ENCODE results near the gene EXOC3L1.

Gene EXOC3L1

DNA sequence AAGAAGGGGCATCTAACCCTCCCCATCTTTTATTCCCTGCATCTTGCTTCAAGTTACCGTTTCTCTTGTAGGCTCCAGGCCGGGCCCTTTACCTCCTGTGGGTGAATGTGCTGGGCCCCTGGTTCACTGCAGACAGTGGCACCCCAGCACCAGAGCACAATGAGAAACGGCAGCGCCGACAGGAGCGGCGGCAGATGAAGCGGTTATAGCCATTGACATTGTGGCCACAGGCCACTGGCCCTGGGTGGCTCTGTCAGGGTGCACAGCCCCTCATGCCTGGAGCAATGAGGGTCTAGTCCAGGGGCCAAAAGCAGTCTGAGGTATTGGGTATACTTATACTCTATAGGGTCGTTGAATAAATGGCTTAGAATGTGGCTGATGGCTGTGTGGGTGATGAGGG, 39.0 kb upstream of the EXOC3L1 start:
- DNase-seq, result no peak
- TF ChIP-seq GATA1 (IDR thresholded peaks at IDR 0.05; ENCODE audit: low read depth, low read length), result no peak
- TF ChIP-seq POLR2A (IDR thresholded peaks at IDR 0.05; ENCODE audit: low read length), result no peak

DNA sequence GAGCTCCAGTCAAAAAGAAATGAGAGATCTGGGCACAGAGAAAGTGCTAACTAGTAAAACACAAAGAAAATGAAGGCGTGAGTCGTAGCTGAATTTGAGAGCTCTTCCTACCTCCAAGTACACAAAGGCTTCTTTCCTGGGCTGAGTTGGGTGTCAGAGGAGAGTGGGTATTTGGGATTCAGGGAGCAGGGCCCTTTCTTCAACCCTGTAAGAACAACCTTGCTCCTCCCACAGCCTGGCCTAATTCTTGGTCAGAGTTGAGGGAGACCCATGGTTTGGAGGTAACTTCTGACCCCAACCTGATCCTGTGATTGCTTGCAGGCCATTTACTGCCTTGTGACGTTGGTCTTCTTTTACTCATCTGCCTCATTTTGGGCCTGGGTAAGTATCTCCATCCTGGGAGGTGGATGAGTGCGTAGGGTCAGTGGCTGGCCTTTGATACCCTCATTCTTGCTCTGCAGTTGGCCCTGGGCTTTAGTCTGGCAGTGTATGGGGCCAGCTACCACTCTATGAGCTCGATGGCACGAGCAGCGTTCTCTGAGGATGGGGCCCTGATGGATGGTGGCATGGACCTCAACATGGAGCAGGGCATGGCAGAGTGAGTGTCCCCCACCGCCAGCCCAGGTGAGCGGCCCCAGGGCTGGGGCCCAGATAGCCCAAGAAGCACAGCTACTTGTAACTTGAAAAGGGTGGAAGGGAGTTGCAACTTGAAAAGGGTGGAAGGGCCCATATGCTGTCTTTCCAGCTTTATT, 38.3 kb upstream of the EXOC3L1 start:
- TF ChIP-seq GATA1 (IDR thresholded peaks at IDR 0.05; ENCODE audit: low read depth, low read length) (no peak), POLR2A (IDR thresholded peaks at IDR 0.05; ENCODE audit: low read length) (no peak)
- DNase-seq, result no peak

DNA sequence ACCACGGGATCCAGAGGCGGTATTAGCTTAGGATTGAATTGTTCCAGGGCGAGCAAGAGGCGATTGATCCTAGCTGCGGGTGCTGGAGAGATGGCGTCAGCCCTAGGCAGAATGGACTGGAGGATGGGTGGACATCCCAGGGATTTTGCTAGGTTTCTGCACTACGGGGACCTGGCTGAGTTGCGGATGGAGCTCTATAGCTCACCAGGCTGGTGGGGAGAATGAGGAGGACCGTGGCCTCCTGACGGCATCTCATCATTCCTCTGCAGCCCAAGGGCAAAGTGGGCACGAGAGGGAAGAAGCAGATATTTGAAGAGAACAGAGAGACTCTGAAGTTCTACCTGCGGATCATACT, 37.6 kb upstream of the EXOC3L1 start:
- no peak for DNase-seq
- TF ChIP-seq POLR2A (IDR thresholded peaks at IDR 0.05; ENCODE audit: low read length) (no peak), GATA1 (IDR thresholded peaks at IDR 0.05; ENCODE audit: low read depth, low read length) (no peak)

DNA sequence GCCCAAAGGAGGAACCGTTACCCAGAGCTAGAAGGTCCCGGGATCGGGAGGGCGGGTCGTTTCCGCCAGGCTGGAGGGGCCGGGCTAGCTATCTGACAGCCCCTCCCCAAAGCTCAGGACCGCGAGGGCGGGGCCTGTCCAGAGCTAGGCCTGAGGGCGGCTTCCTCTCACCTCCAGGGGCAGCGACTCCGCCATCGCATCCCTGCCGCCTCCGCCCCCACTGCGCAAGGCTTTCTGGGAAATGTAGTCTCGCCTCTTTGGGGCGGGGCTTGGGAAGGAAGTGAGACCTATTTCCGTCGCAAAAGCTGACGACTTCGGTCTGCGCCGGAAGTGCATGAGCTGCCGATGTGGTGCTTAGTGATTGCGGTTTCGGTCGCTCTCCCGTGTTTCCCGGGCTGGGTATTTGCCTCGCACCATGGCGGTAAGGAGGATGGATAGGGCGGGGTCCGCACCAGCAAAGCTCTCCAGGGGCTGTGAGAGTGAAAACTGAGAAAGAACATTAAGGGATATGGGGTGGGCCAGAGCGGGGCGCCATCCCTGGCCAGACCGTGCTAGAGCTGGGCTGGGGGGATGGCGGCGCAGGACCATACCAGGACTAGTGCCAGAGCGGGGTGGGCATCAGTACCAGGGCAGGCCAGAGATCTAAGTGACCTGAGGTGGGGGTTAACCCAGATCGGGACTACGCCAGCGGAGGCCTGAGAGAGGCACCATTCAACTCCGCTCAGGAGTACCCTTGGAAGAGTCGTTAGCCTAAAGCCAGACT, 37.0 kb upstream of the EXOC3L1 start, which contains the start of gene TMEM208:
TMEM208 (plus strand) TSS at position 327 of the 763 bp plus-strand sequence; CDS start at position 416, 89 bp downstream.
- DNase-seq, result peak; percentile 99
- TF ChIP-seq POLR2A (IDR thresholded peaks at IDR 0.05; ENCODE audit: low read length) (peak; percentile 89), GATA1 (IDR thresholded peaks at IDR 0.05; ENCODE audit: low read depth, low read length) (no peak)

DNA sequence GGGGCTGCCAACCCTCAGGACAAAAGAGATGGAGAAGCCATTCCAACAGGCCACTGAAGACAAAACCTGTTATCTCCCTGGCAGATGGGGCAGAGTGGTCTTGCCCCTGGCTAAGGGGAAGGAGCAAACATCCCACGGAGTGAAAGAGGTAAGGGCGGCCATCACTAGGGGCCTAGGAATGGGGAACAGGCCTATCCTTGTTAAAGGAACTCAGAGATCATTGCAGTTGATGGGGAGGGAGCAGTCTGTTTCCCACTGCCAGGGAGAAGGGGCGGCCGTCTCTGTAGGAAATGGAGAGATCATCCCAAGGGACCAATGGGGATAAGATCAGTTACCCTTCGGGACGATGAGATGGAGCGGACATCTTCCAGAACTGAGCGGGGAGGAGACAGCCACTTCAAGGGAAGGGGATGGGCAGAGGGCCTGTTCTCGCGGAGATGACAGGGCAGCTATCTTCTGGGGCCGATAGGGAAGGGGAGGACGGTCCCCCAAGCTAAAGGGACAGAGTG, 36.4 kb upstream of the EXOC3L1 start:
- TF ChIP-seq GATA1 (IDR thresholded peaks at IDR 0.05; ENCODE audit: low read depth, low read length) (no peak), POLR2A (IDR thresholded peaks at IDR 0.05; ENCODE audit: low read length) (no peak)
- DNase-seq, result no peak

DNA sequence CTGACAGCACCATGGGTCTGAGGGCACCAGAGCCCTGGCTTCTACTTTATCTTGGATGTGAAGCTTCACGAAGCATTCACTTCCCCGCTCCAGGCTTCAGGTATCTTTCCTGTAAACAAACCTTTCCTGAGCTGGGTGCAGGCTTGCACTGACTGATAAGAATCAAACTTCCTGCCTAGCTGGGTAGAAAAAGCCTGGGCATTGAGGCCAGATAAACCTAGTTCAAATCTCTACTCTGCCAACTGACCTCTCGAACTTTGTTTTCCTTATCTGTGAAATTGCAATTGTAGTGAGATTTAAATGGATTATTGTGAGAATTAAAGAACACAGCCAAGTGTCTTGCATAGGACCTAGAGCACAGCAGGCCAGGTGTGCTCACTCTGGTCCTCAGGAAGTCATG, 34.1 kb upstream of the EXOC3L1 start:
- TF ChIP-seq GATA1 (IDR thresholded peaks at IDR 0.05; ENCODE audit: low read depth, low read length) (no peak), POLR2A (IDR thresholded peaks at IDR 0.05; ENCODE audit: low read length) (no peak)

DNA sequence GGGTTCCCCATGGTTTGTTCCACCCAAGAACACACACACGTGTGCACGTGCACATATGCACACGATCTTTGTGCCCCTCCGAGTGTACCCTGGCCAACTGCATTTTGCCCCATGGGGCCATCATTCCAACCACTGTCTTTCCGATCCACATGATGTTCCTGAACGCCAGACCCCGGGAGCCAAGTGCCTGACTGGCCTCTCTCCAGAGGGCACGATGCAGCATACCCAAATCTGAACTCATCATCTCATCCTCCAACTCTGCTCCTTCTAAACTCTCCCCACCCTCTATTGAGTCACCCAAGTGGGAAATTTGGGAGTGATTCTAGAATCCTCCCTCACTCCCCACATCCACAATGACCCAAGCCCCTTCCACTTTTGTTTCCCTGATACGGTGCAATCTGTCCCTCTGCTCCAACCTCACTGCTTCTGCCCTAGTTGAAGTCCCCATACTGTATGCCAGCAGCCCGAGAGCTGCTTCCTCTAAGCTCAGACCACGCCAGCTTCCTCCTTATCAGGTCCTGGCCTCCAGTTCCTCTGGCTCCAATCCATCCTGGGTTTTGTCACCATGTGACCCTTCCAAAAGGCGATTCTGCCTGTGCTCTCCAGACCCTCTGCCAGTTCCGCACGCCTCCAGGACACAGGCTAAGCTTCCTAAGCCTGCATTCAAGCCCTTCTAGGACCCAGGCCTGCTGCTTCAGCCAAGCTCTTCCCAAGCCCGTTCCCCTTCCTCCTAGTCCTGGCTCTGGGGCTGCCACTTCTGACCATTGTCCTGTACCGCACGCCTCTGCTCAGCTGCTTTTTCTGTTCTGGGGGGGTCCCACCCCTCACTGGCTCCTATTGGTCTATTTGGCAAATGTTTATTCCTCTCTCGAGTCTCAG, 26.9 kb upstream of the EXOC3L1 start:
- TF ChIP-seq POLR2A (IDR thresholded peaks at IDR 0.05; ENCODE audit: low read length) (no peak), GATA1 (IDR thresholded peaks at IDR 0.05; ENCODE audit: low read depth, low read length) (no peak)
- peak; percentile 77 to 81 for DNase-seq

More for the DNA sequence above, 34.1 kb upstream of the EXOC3L1 start:
- no peak for DNase-seq

DNA sequence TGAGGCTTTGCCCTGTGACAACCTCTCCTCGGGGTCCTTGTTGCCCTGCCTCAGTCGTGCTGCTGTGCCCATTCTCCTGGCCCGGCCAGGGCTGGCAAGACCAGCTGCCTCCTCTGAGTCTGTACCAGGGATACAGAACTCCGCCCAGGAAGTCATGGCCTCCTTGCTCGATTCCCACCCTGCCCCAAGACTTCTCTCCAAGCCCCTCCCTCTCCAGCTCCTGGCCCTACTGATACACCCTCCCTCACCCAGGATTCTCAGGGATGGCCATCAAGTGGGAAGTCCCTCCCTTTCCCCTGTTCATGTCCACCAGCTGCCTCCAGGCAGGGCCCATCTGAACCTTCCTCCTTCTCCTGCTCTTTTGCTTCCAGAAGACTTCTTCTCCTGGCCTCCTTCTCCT, 25.8 kb upstream of the EXOC3L1 start:
- no peak for DNase-seq
- TF ChIP-seq GATA1 (IDR thresholded peaks at IDR 0.05; ENCODE audit: low read depth, low read length), result no peak
- no peak for TF ChIP-seq POLR2A (IDR thresholded peaks at IDR 0.05; ENCODE audit: low read length)

DNA sequence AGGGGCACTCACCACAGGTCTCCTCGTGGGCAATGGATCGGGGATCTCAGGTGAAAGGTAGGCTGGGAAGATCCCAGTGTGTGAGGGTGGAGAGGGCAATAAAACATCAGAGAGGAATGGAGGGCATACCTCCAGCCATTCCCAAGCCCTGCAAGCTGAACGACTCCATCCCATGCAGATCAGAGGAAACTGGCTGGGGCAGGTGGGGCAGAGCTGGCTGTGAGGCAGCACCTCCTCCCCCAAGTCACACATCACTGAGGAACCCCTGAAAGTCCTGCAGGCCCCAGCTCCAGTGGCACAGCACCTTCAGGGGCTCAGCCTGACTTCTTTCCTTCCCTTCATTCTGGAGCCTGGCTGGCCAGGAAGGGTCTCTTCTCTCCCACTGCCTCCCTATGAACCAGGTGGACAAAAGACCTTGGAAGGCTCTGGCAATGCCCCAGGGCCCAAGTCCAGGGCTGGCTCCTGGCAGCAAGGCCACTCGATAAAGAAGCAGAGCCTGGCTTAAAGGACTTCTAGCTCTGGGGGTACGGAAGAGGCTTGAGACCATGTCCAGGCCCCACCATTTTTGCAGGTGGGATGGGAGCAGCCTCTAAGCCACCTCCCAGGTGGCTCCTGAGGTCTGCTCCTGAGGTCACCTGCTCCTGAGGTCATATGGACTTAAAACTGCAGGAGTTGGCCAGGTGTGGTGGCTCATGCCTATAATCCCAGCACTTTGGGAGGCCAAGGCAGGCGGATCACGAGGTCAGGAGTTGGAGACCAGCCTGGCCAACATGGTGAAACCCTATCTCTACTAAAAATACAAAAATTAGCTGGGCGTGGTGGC, 23.5 kb upstream of the EXOC3L1 start:
- no peak for TF ChIP-seq POLR2A (IDR thresholded peaks at IDR 0.05; ENCODE audit: low read length)
- no peak for TF ChIP-seq GATA1 (IDR thresholded peaks at IDR 0.05; ENCODE audit: low read depth, low read length)
- DNase-seq, result no peak

DNA sequence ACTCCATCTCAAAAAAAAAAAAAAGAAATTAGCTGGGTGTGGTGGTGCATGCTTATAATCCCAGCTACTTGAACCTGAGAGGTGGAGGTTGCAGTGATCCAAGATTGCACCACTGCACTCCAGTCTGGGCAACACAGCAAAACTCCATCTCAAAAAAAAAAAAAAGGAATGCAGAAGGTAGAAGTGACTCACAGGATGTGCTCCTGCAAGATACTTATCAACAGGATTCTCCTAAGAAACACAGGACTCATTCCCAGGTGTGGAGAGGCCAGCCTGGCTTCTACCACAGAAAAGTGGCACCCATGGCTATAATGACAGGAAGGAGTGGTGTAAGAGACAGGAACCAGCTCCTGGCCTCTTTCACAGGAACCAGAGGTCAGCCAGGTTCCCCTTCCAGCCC, 22.8 kb upstream of the EXOC3L1 start:
- TF ChIP-seq POLR2A (IDR thresholded peaks at IDR 0.05; ENCODE audit: low read length) (no peak), GATA1 (IDR thresholded peaks at IDR 0.05; ENCODE audit: low read depth, low read length) (no peak)
- no peak for DNase-seq

DNA sequence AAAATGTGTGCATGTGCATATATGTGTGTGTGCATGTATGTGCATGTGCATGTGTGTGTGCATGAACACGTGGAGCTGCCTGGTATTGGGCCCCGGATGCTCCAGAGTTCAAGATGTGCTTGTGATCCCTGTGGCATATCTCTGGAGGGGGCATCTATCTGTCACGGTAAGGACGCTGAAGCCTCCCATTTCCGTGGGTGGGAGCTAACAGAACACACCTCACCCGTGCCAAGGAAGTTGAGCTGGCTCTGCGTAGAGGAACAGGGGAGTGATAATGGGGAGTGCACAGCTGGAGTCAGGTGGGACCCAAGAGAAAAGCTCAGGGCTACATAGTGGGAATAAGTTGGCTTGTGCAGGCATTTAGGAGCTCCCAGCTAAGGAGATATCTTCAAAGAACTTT, 21.7 kb upstream of the EXOC3L1 start:
- DNase-seq, result no peak
- TF ChIP-seq POLR2A (IDR thresholded peaks at IDR 0.05; ENCODE audit: low read length) (no peak), GATA1 (IDR thresholded peaks at IDR 0.05; ENCODE audit: low read depth, low read length) (no peak)

DNA sequence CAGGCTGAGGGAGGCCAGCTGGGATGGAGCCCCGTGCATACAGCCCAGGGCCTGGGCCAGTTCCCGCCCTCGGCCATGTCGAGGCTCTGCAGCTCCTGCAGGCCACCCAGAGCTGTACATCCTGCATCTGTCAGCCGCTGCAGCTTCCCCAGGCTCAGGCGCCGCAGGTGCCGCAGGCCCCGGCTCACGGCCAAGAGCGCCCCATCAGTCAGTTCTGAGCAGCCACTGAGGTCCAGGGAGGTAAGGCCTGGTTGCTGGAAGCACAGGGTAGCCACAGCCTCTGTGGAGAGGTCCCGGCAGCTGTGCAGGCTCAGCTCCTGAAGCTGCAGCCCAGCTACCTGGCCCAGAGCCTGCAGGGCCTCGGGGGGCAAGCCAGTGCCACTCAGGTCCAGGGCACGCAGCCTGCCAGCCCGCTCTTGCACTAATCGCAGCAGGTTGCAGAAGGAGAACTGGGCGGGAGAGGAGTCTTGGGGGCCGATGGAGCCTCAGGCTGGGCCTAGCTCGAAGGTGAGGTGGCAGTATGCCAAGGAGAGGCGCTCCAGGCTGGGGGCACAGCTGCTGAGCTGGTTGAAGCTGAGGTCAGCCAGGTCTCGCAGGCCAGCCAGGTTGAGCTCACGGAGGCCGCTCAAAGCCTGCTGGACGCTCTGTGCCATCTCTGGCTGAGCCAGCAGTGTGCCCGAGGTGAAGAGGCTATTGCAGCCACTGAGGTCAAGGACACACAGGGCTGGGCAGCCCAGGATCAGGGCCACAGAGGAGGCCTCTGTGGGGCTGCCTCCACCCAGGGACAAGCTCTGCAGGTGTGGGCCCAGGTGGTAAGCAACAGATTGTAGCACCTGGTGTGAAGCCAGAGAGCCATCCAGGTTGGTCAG, 20.4 kb upstream of the EXOC3L1 start:
- DNase-seq, result no peak
- no peak for TF ChIP-seq POLR2A (IDR thresholded peaks at IDR 0.05; ENCODE audit: low read length)
- TF ChIP-seq GATA1 (IDR thresholded peaks at IDR 0.05; ENCODE audit: low read depth, low read length), result no peak
